SIG-M5 treated with dmso at 0.1 percent for 504 hours (cell line): ENCODE results near the gene CYP11A1.

ENCODE experiments used
- DNase-seq: peaks from one replicate; lab custom pipeline; 2025; ENCODE audit not compliant: unreplicated experiment; lab: John Stamatoyannopoulos, UW

Gene CYP11A1

GRCh38 chr15:74367296-74367854 is at the start of gene CYP11A1:
CYP11A1 (minus strand) TSS chr15:74367646; CDS start chr15:74367585, 61 bp downstream.
- DNase-seq, result no peak

GRCh38 chr15:74417225-74417624 is 49.8 kb upstream of the CYP11A1 start:
- no peak for DNase-seq

GRCh38 chr15:74415966-74416916 is 48.8 kb upstream of the CYP11A1 start:
- DNase-seq, result no peak

GRCh38 chr15:74414603-74415338 is 47.3 kb upstream of the CYP11A1 start:
- peak; percentile 33 for DNase-seq

GRCh38 chr15:74414081-74414580 is 46.7 kb upstream of the CYP11A1 start:
- no peak for DNase-seq

- no peak for DNase-seq
Measured at GRCh38 chr15:74413350-74414080, 46.1 kb upstream of the CYP11A1 start.

GRCh38 chr15:74412159-74412558 is 44.7 kb upstream of the CYP11A1 start:
- no peak for DNase-seq

- DNase-seq, result no peak
Measured at GRCh38 chr15:74411686-74412085, 44.2 kb upstream of the CYP11A1 start.

GRCh38 chr15:74410502-74410901 is 43.1 kb upstream of the CYP11A1 start:
- DNase-seq, result no peak

- DNase-seq, result no peak
Measured at GRCh38 chr15:74409225-74409624, 41.8 kb upstream of the CYP11A1 start.

- DNase-seq, result no peak
Measured at GRCh38 chr15:74408815-74409214, 41.4 kb upstream of the CYP11A1 start.

- DNase-seq, result no peak
Measured at GRCh38 chr15:74408385-74408784, 40.9 kb upstream of the CYP11A1 start.

- no peak for DNase-seq
Measured at GRCh38 chr15:74406992-74407705, 39.7 kb upstream of the CYP11A1 start.

GRCh38 chr15:74406517-74406916 is 39.1 kb upstream of the CYP11A1 start:
- no peak for DNase-seq

GRCh38 chr15:74405823-74406222 is 38.4 kb upstream of the CYP11A1 start:
- no peak for DNase-seq

GRCh38 chr15:74403991-74404563 is 36.6 kb upstream of the CYP11A1 start:
- peak; percentile 87 for DNase-seq

GRCh38 chr15:74403588-74403919 is 36.1 kb upstream of the CYP11A1 start:
- no peak for DNase-seq

- DNase-seq, result peak; percentile 72
Measured at GRCh38 chr15:74402873-74403587, 35.6 kb upstream of the CYP11A1 start.

- DNase-seq, result no peak
Measured at GRCh38 chr15:74402337-74402841, 34.9 kb upstream of the CYP11A1 start.
